Fibroblast of lung (primary cell): ENCODE measurements around the gene CHMP4A.

ENCODE experiments used
- CTCF ChIP-seq, 2 donors: IDR thresholded peaks in 1 of 2; conservative IDR thresholded peaks in 1 of 2; 1 replicate in 1 of 2; 2 replicates in 1 of 2; pipeline ENCODE4 v1.5.1; 2011 to 2012; ENCODE audit warnings: low read length in 2 of 2, control low read depth in 1 of 2, inconsistent platforms in 1 of 2, low read depth in 1 of 2, mild to moderate bottlenecking in 1 of 2
- EZH2 ChIP-seq: IDR thresholded peaks from 2 replicates; pipeline ENCODE4 v1.5.1; 2012; ENCODE audit warnings: low read length, control low read depth, mild to moderate bottlenecking; ENCODE audit errors: missing control alignments

GRCh38 chr14:24188251-24189058, 24.8 kb downstream of the CHMP4A start, which contains the start of gene IPO4:
- TF ChIP-seq CTCF (conservative IDR thresholded peaks at IDR 0.05 in 1 of 2, IDR thresholded peaks at IDR 0.05 in 1 of 2; ENCODE audit: low read depth in 1 of 2, low read length in 2 of 2) = no peak
- TF ChIP-seq EZH2 = no peak
